K562 (cell line): Measurements from ENCODE around the gene TMA16. TPM values are rescaled to one million over a fixed set of nuclear protein-coding genes. Genes with fewer than 3 reads are reported as not detected.
A peak's percentile ranks its signal among the peaks of the same experiment; 100 is the strongest.

Source experiments
- BHLHE40 ChIP-seq: IDR thresholded peaks from 2 replicates; pipeline ENCODE4 v1.6.1; 2011; ENCODE audit warnings: low read length, improper control_type of control experiment
- L3MBTL2 ChIP-seq: fragments of 450-650 bp; IDR thresholded peaks from 2 replicates; pipeline ENCODE4 v1.6.1; 2016; ENCODE audit warnings: mild to moderate bottlenecking, moderate library complexity
- MGA ChIP-seq: fragments of 450-650 bp; IDR thresholded peaks from 2 replicates; pipeline ENCODE4 v1.6.1; 2016; ENCODE audit warnings: mild to moderate bottlenecking, moderate library complexity
- PURB ChIP-seq: sonication (generic); formaldehyde crosslinking; IDR thresholded peaks from 2 replicates; pipeline ENCODE4 v1.9.0; 2021; ENCODE audit warnings: low read depth, mild to moderate bottlenecking, missing genetic modification reagents
- RAD51 ChIP-seq: fragments of 450-650 bp; IDR thresholded peaks from 2 replicates; pipeline ENCODE4 v1.7.1; 2016; ENCODE audit warnings: low read depth, mild to moderate bottlenecking, borderline replicate concordance
- ZNF197 ChIP-seq: fragments of 200-800 bp; sonication (Bioruptor generic); IDR thresholded peaks from 2 replicates; pipeline ENCODE4 v1.6.1; 2016; ENCODE audit warnings: low read depth, missing genetic modification characterization, missing compliant biosample characterization
- polyA plus RNA-seq, 8 experiments: library from polyadenylated mRNA; depleted of rRNA in 4 of 8; stranded (reverse) in 5 of 8; unstranded in 3 of 8; fragments of >200 nt; fragmentation: Nextera tagmentation in 2 of 8; fragmentation: Illumina TruSeq in 1 of 8; extraction: Ambion mirVana in 2 of 8; extraction: Trizol in 1 of 8; gene quantifications; 2 replicates each; pipeline versions ENCODE4 v1.2.1 to v1.2.3, GENCODE V29; 2011 to 2014; ENCODE audit warnings: inconsistent platforms in 1 of 8, missing spikeins in 1 of 8
- total RNA-seq, 7 experiments: library from RNA; depleted of rRNA in 6 of 7; stranded (reverse); fragments of >200 nt in 6 of 7; fragmentation: Illumina TruSeq in 2 of 7; extraction: Trizol in 2 of 7; gene quantifications; 2 replicates each; pipeline versions ENCODE4 v1.2.1 to v1.2.3, GENCODE V29; 2011 to 2021; ENCODE audit warnings: low replicate concordance in 1 of 7
- TF ChIP-seq, protein P1 (sequence below): sonication (generic); formaldehyde crosslinking; IDR thresholded peaks from 2 replicates; pipeline ENCODE4 v1.5.0; 2020; ENCODE audit warnings: missing genetic modification reagents
- TF ChIP-seq, protein P2 (sequence below), 2 experiments: IDR thresholded peaks; 2 replicates each; pipeline ENCODE4 v1.6.1; 2011; ENCODE audit warnings: borderline replicate concordance in 1 of 2, control low read depth in 1 of 2, low read depth in 1 of 2, low read length in 1 of 2, mild to moderate bottlenecking in 1 of 2, mixed read lengths in 1 of 2, moderate library complexity in 1 of 2; ENCODE audit not compliant: insufficient read depth in 1 of 2, insufficient read length in 1 of 2, poor library complexity in 1 of 2, severe bottlenecking in 1 of 2; ENCODE audit errors: extremely low read depth in 1 of 2
- TF ChIP-seq, protein P3 (sequence below): sonication (generic); formaldehyde crosslinking; IDR thresholded peaks from 2 replicates; pipeline ENCODE4 v1.9.0; 2022; ENCODE audit warnings: mild to moderate bottlenecking, missing genetic modification reagents

TMA16 gene
- total and polyA plus RNA-seq, 9 of the 15 experiments (the other 6 are each of a cell fraction or from before 2014, with no cell fraction given) = 27.7 to 74.8 (median 66.6) TPM

DNA sequence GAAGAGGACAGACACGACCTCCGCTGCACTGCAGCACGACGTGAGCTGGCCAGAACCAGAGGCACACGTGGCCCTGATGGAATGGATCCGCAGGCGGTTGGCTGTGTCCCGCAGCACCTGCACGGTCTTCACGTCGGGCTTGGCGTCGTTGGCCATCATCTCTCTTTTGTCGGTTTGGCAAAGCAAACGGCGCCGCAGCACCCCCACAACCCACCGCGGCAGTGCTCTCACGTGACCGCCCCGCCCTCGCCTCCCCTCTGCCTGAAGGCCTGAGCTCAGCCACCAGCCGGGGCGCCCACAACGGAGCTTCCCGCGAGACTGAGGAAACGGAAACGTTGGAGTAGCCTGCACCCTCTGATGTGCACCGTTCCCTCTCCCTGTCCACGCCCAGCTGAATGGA is 20.9 kb upstream of the TMA16 start, which contains the start of gene TKTL2 (continued):
- TF ChIP-seq MGA = peak; percentile 38; the same call in 1 of the 2 replicates
- TF ChIP-seq, protein P1, sequence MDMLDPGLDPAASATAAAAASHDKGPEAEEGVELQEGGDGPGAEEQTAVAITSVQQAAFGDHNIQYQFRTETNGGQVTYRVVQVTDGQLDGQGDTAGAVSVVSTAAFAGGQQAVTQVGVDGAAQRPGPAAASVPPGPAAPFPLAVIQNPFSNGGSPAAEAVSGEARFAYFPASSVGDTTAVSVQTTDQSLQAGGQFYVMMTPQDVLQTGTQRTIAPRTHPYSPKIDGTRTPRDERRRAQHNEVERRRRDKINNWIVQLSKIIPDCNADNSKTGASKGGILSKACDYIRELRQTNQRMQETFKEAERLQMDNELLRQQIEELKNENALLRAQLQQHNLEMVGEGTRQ (CRISPR knock-in tag) = peak; percentile 79
- TF ChIP-seq, protein P2, sequence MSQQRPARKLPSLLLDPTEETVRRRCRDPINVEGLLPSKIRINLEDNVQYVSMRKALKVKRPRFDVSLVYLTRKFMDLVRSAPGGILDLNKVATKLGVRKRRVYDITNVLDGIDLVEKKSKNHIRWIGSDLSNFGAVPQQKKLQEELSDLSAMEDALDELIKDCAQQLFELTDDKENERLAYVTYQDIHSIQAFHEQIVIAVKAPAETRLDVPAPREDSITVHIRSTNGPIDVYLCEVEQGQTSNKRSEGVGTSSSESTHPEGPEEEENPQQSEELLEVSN (IDR thresholded peaks at IDR 0.05; ENCODE audit: borderline replicate concordance in 1 of 2, extremely low read depth in 1 of 2, insufficient read depth in 1 of 2, insufficient read length in 1 of 2, low read depth in 1 of 2, low read length in 1 of 2, poor library complexity in 1 of 2, severe bottlenecking in 1 of 2) = peak in 1 of 2 experiments; percentile 25
- TF ChIP-seq L3MBTL2 = peak; percentile 66
- no peak for TF ChIP-seq ZNF197 (CRISPR knock-in tag)
- no peak for TF ChIP-seq PURB (CRISPR knock-in tag)
- peak; percentile 67 for TF ChIP-seq RAD51
- peak; percentile 66; the same call in 1 of the 2 replicates for TF ChIP-seq BHLHE40
- TF ChIP-seq, protein P3, sequence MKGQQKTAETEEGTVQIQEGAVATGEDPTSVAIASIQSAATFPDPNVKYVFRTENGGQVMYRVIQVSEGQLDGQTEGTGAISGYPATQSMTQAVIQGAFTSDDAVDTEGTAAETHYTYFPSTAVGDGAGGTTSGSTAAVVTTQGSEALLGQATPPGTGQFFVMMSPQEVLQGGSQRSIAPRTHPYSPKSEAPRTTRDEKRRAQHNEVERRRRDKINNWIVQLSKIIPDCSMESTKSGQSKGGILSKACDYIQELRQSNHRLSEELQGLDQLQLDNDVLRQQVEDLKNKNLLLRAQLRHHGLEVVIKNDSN = peak; percentile 77
